Measurements from ENCODE around the gene SNX15.

DNA sequence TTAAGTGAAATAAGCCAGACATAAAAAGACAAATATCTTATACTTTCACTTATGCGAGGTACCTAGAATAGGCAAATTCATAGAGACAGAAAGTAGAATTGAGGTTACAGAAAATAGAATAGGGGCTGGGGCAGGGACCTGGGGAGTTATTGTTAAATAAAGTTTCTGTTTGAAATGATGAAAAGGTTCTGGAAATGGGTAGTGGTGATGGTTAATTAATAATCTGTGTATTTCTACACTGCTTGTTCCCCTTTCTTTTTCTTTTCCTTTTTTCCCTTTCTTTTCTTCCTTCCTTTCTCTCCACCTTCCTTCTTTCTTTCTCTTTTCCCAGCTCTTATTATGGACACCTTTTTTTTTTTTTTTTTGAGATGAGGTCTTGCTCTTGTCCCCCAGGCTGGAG is 28.3 kb downstream of the SNX15 start:
- TF ChIP-seq POLR2A (IDR thresholded peaks at IDR 0.05): no peak
- TF ChIP-seq, protein P1, sequence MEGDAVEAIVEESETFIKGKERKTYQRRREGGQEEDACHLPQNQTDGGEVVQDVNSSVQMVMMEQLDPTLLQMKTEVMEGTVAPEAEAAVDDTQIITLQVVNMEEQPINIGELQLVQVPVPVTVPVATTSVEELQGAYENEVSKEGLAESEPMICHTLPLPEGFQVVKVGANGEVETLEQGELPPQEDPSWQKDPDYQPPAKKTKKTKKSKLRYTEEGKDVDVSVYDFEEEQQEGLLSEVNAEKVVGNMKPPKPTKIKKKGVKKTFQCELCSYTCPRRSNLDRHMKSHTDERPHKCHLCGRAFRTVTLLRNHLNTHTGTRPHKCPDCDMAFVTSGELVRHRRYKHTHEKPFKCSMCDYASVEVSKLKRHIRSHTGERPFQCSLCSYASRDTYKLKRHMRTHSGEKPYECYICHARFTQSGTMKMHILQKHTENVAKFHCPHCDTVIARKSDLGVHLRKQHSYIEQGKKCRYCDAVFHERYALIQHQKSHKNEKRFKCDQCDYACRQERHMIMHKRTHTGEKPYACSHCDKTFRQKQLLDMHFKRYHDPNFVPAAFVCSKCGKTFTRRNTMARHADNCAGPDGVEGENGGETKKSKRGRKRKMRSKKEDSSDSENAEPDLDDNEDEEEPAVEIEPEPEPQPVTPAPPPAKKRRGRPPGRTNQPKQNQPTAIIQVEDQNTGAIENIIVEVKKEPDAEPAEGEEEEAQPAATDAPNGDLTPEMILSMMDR (IDR thresholded peaks at IDR 0.05 in 8 of 11, conservative IDR thresholded peaks at IDR 0.05 in 3 of 11): no peak
- TF ChIP-seq POLR2AphosphoS5 (IDR thresholded peaks at IDR 0.05): no peak
